ENCODE results near the gene VAMP1. TPM values are rescaled to one million over a fixed set of nuclear protein-coding genes. Genes with fewer than 3 reads are reported as not detected.

VAMP1 gene
- total and polyA plus RNA-seq, 10 of the 15 experiments (the other 5 are each of a cell fraction or from before 2014, with no cell fraction given): 4.8 to 123 (median 27.5) TPM

- TF ChIP-seq NR2C1 (IDR thresholded peaks at IDR 0.05): no peak
- 0 out of 2 replicates have a peak, but pooled peaks have one; percentile 14 for TF ChIP-seq DPF2 (IDR thresholded peaks at IDR 0.05)
- TF ChIP-seq GATAD2B (conservative IDR thresholded peaks at IDR 0.05; ENCODE audit: low read depth): peak; percentile 4; the same call in 1 of the 2 replicates
- no peak for TF ChIP-seq SMAD1 (IDR thresholded peaks at IDR 0.05; ENCODE audit: low read depth, partially characterized antibody)
- no peak for TF ChIP-seq ATF3 (IDR thresholded peaks at IDR 0.05; ENCODE audit: borderline replicate concordance, extremely low read depth, low read depth, low read length)
- no peak for TF ChIP-seq MLLT1 (IDR thresholded peaks at IDR 0.05)
- TF ChIP-seq NFYA (IDR thresholded peaks at IDR 0.05; ENCODE audit: borderline replicate concordance, low read depth, low read length): no peak
- TF ChIP-seq ZZZ3 (IDR thresholded peaks at IDR 0.05; ENCODE audit: control insufficient read depth, insufficient read length, low read depth): no peak
- TF ChIP-seq HCFC1 (IDR thresholded peaks at IDR 0.05; ENCODE audit: low read length): no peak
- no peak for TF ChIP-seq RELA (IDR thresholded peaks at IDR 0.05; ENCODE audit: borderline replicate concordance, partially characterized antibody)
- no peak for TF ChIP-seq ZBTB33 (IDR thresholded peaks at IDR 0.05)
- no peak for TF ChIP-seq NR2C2 (IDR thresholded peaks at IDR 0.05; ENCODE audit: borderline replicate concordance, control insufficient read depth, insufficient read length, low read depth)
- no peak for TF ChIP-seq BCLAF1 (IDR thresholded peaks at IDR 0.05)
- peak; percentile 32 for TF ChIP-seq BACH1 (IDR thresholded peaks at IDR 0.05; ENCODE audit: borderline replicate concordance)
- TF ChIP-seq MAX (IDR thresholded peaks at IDR 0.05; ENCODE audit: low read depth, low read length): no peak
- no peak for TF ChIP-seq PKNOX1 (IDR thresholded peaks at IDR 0.05)
- TF ChIP-seq RCOR1 (conservative IDR thresholded peaks at IDR 0.05; ENCODE audit: low read depth, low read length): no peak
- TF ChIP-seq JUND (IDR thresholded peaks at IDR 0.05; ENCODE audit: low read depth, low read length): no peak
- no peak for TF ChIP-seq ZNF274 (IDR thresholded peaks at IDR 0.05; ENCODE audit: insufficient read depth, insufficient read length)
- no peak for TF ChIP-seq FOXK2 (IDR thresholded peaks at IDR 0.05)
- TF ChIP-seq RFX5 (IDR thresholded peaks at IDR 0.05; ENCODE audit: low read depth, low read length): no peak
- no peak for TF ChIP-seq EED (IDR thresholded peaks at IDR 0.05; ENCODE audit: low read depth)
- no peak for TF ChIP-seq HDAC2 (IDR thresholded peaks at IDR 0.05)
- TF ChIP-seq SREBF1 (IDR thresholded peaks at IDR 0.05; ENCODE audit: low read length): no peak
These were observed 17.4 kb downstream of the VAMP1 start (continued) for GRCh38 chr12:6452944-6453630.
